Lower leg skin (tissue), 3 donors: ENCODE data around the gene PFDN2.

ENCODE experiments used
- POLR2A ChIP-seq, 2 donors: fragments of 450-650 bp; IDR thresholded peaks; one replicate each; pipeline ENCODE4 v1.6.1; 2016 to 2017; ENCODE audit warnings: antibody characterized with exemption in 2 of 2, mild to moderate bottlenecking in 1 of 2, moderate library complexity in 1 of 2
- TF ChIP-seq, protein P1 (sequence below), 3 donors: fragments of 450-650 bp; IDR thresholded peaks; one replicate each; pipeline ENCODE4 v1.5.1; 2016; ENCODE audit warnings: antibody characterized with exemption in 3 of 3, mild to moderate bottlenecking in 3 of 3, moderate library complexity in 2 of 3

DNA sequence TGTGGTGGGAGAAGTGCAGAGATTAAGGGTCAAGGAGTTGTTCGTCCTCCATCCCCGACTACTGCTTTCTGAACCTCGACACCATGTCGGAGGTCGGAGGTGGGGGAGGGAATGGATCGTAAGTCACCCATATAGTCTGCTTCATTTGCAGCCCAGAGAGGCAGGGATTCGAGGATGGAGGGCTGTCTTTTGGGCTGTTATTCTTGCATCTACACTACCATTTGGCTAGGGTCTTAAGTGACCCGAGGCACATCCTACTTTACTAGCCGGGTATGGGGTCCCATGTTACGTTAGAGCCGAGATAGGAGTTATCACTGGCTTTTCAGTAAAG lies 42.0 kb upstream of the PFDN2 start:
- no peak for TF ChIP-seq POLR2A (IDR thresholded peaks at IDR 0.05)
- TF ChIP-seq, protein P1, sequence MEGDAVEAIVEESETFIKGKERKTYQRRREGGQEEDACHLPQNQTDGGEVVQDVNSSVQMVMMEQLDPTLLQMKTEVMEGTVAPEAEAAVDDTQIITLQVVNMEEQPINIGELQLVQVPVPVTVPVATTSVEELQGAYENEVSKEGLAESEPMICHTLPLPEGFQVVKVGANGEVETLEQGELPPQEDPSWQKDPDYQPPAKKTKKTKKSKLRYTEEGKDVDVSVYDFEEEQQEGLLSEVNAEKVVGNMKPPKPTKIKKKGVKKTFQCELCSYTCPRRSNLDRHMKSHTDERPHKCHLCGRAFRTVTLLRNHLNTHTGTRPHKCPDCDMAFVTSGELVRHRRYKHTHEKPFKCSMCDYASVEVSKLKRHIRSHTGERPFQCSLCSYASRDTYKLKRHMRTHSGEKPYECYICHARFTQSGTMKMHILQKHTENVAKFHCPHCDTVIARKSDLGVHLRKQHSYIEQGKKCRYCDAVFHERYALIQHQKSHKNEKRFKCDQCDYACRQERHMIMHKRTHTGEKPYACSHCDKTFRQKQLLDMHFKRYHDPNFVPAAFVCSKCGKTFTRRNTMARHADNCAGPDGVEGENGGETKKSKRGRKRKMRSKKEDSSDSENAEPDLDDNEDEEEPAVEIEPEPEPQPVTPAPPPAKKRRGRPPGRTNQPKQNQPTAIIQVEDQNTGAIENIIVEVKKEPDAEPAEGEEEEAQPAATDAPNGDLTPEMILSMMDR (IDR thresholded peaks at IDR 0.05): no peak
